Smooth muscle cell (in vitro differentiated cells): Measurements from ENCODE around the gene KRT40. TPM values are rescaled to one million over a fixed set of nuclear protein-coding genes. Genes with fewer than 3 reads are reported as not detected.

Experiments used
- DNase-seq: peaks from one replicate; lab custom pipeline; 2025; ENCODE audit not compliant: unreplicated experiment; lab: John Stamatoyannopoulos, UW
- H2AFZ ChIP-seq: fragments of 200-600 bp; sonication (generic); 2 replicates; pipeline ENCODE4 v1.6.0; 2016; ENCODE audit warnings: antibody characterized with exemption, low read depth, mild to moderate bottlenecking
- H3F3A ChIP-seq: fragments of 200-600 bp; sonication (generic); 2 replicates; pipeline ENCODE4 v1.6.0; 2017; ENCODE audit warnings: antibody characterized with exemption, low read depth
- H3K27ac ChIP-seq: fragments of 200-600 bp; sonication (generic); 2 replicates; pipeline ENCODE4 v1.5.1; 2016; ENCODE audit warnings: low read depth, mild to moderate bottlenecking
- H3K27me3 ChIP-seq: fragments of 200-600 bp; sonication (generic); 2 replicates; pipeline ENCODE4 v1.6.1; 2016; ENCODE audit warnings: low read depth, mild to moderate bottlenecking
- H3K36me3 ChIP-seq: fragments of 200-600 bp; sonication (generic); 2 replicates; pipeline ENCODE4 v1.5.1; 2016; ENCODE audit warnings: low read depth
- H3K4me1 ChIP-seq: fragments of 200-600 bp; sonication (generic); 2 replicates; pipeline ENCODE4 v1.5.1; 2016; ENCODE audit warnings: low read depth
- H3K4me2 ChIP-seq: fragments of 200-600 bp; sonication (generic); 2 replicates; pipeline ENCODE4 v1.6.0; 2016; ENCODE audit warnings: mild to moderate bottlenecking
- H3K4me3 ChIP-seq: fragments of 200-600 bp; sonication (generic); 2 replicates; pipeline ENCODE4 v1.5.1; 2016; ENCODE audit warnings: mild to moderate bottlenecking
- H3K79me2 ChIP-seq: fragments of 200-600 bp; sonication (generic); 2 replicates; pipeline ENCODE4 v1.6.0; 2016; ENCODE audit warnings: low read depth, mild to moderate bottlenecking
- H3K9ac ChIP-seq: fragments of 200-600 bp; sonication (generic); 2 replicates; pipeline ENCODE4 v1.6.0; 2016; ENCODE audit warnings: low read depth
- H3K9me3 ChIP-seq: fragments of 200-600 bp; sonication (generic); replicated peaks from 2 replicates; pipeline ENCODE4 v1.5.1; 2016; ENCODE audit warnings: low read depth
- H4K20me1 ChIP-seq: fragments of 200-600 bp; sonication (generic); 2 replicates; pipeline ENCODE4 v1.6.0; 2016; ENCODE audit warnings: low read depth
- CTCF ChIP-seq: fragments of 200-600 bp; sonication (generic); IDR thresholded peaks from 2 replicates; pipeline ENCODE4 v1.5.1; 2017; ENCODE audit warnings: borderline replicate concordance, mild to moderate bottlenecking, antibody characterized with exemption; ENCODE audit not compliant: insufficient read depth, poor library complexity, severe bottlenecking
- WGBS: methylation state at CpG from one replicate; pipeline ENCODE4 v1.1.7; 2016; ENCODE audit warnings: low lambda C conversion rate; 5-methylcytosine and 5-hydroxymethylcytosine counted together
- polyA plus RNA-seq: library from polyadenylated mRNA; unstranded; fragments of >200 nt; fragmentation: Nextera tagmentation; extraction: Ambion mirVana; gene quantifications from 2 replicates; pipeline ENCODE4 v1.2.1, GENCODE V29; 2016
- total RNA-seq: library from RNA; depleted of rRNA; stranded (reverse); fragments of >200 nt; gene quantifications from 2 replicates; pipeline ENCODE4 v1.2.3, GENCODE V29; 2014

The KRT40 gene
- total and polyA plus RNA-seq, 2 experiments from 2014 or later, result not detected

GRCh38 chr17:41012326-41013120, 28.4 kb upstream of the KRT40 start:
- TF ChIP-seq CTCF, result no peak
- H3K36me3 ChIP-seq, result no peaks in the 10 kb centered on the region
- no peaks in the 10 kb centered on the region for H3K27me3 ChIP-seq
- no peaks in the 10 kb centered on the region for H3K79me2 ChIP-seq
- peaks cover 5% of the 10 kb centered on the region for H3K4me1 ChIP-seq
- H3K9ac ChIP-seq, result no peak overlapping the region
- no peak overlapping the region for H3K27ac ChIP-seq
- no peak overlapping the region for H2AFZ ChIP-seq
- no peak overlapping the region for H3K4me3 ChIP-seq
- WGBS, result 84% methylated on average over 6 of the region's 6 CpGs
- H3F3A ChIP-seq, result no peaks in the 10 kb centered on the region
- H3K9me3 ChIP-seq, result no peaks in the 10 kb centered on the region
- no peaks in the 10 kb centered on the region for H4K20me1 ChIP-seq
- DNase-seq, result no peak
- no peak overlapping the region for H3K4me2 ChIP-seq

- Histone ChIP-seq H4K20me1 (no peaks in the 10 kb centered on the region), H3K4me2 (no peak overlapping the region), H3K27ac (no peak overlapping the region), H3K9ac (no peak overlapping the region), H3F3A (no peaks in the 10 kb centered on the region), H3K79me2 (no peaks in the 10 kb centered on the region), H3K4me3 (no peak overlapping the region), H3K4me1 (peaks cover 5% of the 10 kb centered on the region), H2AFZ (no peak overlapping the region), H3K36me3 (no peaks in the 10 kb centered on the region), H3K9me3 (no peaks in the 10 kb centered on the region), H3K27me3 (no peaks in the 10 kb centered on the region)
- TF ChIP-seq CTCF, result no peak
- DNase-seq, result no peak
These were observed 26.3 kb upstream of the KRT40 start for GRCh38 chr17:41010441-41010840.

- Histone ChIP-seq H3K36me3 (no peaks in the 10 kb centered on the region), H2AFZ (no peak overlapping the region), H3K27me3 (no peaks in the 10 kb centered on the region), H3K9ac (no peak overlapping the region), H3K79me2 (no peaks in the 10 kb centered on the region), H3K9me3 (no peaks in the 10 kb centered on the region), H3K4me3 (no peak overlapping the region), H3K27ac (no peak overlapping the region), H3K4me2 (no peak overlapping the region), H3F3A (no peaks in the 10 kb centered on the region), H3K4me1 (peaks cover 5% of the 10 kb centered on the region), H4K20me1 (no peaks in the 10 kb centered on the region)
- DNase-seq, result no peak
- TF ChIP-seq CTCF, result no peak
- WGBS, result 84% methylated on average over 1 of the region's 1 CpG
These were observed 25.8 kb upstream of the KRT40 start for GRCh38 chr17:41009936-41010335.

- Histone ChIP-seq H3K27ac (no peak overlapping the region), H3K79me2 (no peaks in the 10 kb centered on the region), H2AFZ (no peak overlapping the region), H3K9me3 (no peaks in the 10 kb centered on the region), H3K36me3 (no peaks in the 10 kb centered on the region), H3K4me2 (no peak overlapping the region), H3K9ac (no peak overlapping the region), H3K4me1 (peaks cover 5% of the 10 kb centered on the region), H3K4me3 (no peak overlapping the region), H4K20me1 (no peaks in the 10 kb centered on the region), H3K27me3 (peaks cover 2% of the 10 kb centered on the region), H3F3A (no peaks in the 10 kb centered on the region)
- no peak for DNase-seq
- WGBS, result 37% methylated on average over 4 of the region's 4 CpGs
- no peak for TF ChIP-seq CTCF
These were observed 25.2 kb upstream of the KRT40 start for GRCh38 chr17:41009301-41009760.
